Adrenal gland (tissue), 12 donors: ENCODE data around the gene ZNF516. TPM values are rescaled to one million over a fixed set of nuclear protein-coding genes. Genes with fewer than 3 reads are reported as not detected.

Experiments used
- DNase-seq, 7 donors: peaks; one replicate each; pipeline ENCODE4 v3.0.0-alpha.2; 2019 to 2020
- H3K27ac ChIP-seq, 5 donors: fragments of 200-600 bp; sonication (generic) in 4 of 5; 1 replicate in 3 of 5; 2 replicates in 2 of 5; pipeline versions ENCODE4 v1.5.1 to v1.8.0; 2016 to 2020; ENCODE audit warnings: mild to moderate bottlenecking in 1 of 5
- H3K27me3 ChIP-seq: fragments of 200-600 bp; 2 replicates; pipeline ENCODE4 v1.8.0; 2021
- H3K36me3 ChIP-seq, 2 donors: fragments of 200-600 bp; replicated peaks in 1 of 2; 1 replicate in 1 of 2; 2 replicates in 1 of 2; pipeline versions ENCODE4 v1.5.1 to v1.8.0; 2018 to 2022
- H3K4me1 ChIP-seq, 2 donors: fragments of 200-600 bp; replicated peaks in 1 of 2; 1 replicate in 1 of 2; 2 replicates in 1 of 2; pipeline versions ENCODE4 v1.5.1 to v1.8.0; 2018 to 2021
- H3K4me3 ChIP-seq, 4 donors: fragments of 200-600 bp; sonication (generic) in 3 of 4; one replicate each; pipeline ENCODE4 v1.5.1; 2016 to 2018
- H3K9me3 ChIP-seq, 3 donors: fragments of 200-600 bp; sonication (generic) in 1 of 3; replicated peaks in 1 of 3; 1 replicate in 2 of 3; 2 replicates in 1 of 3; pipeline versions ENCODE4 v1.5.1 to v1.8.0; 2016 to 2021
- POLR2A ChIP-seq, 2 donors: fragments of 450-650 bp; IDR thresholded peaks; one replicate each; pipeline ENCODE4 v1.6.1; 2017; ENCODE audit warnings: antibody characterized with exemption in 2 of 2, mild to moderate bottlenecking in 2 of 2, moderate library complexity in 1 of 2
- WGBS, 4 donors: extraction: QIAGEN DNeasy Blood & Tissue Kit in 2 of 4; methylation state at CpG; one replicate each; pipeline versions ENCODE4 v1.1.5 to v1.1.7; 2013 to 2017; 5-methylcytosine and 5-hydroxymethylcytosine counted together
- intact Hi-C, 2 donors: fragments of 100-400 bp; cut with DNase I; formaldehyde crosslinking; loops; one replicate each; pipeline versions ENCODE4 v1.14.1 to v1.15.0; 2022 to 2023
- polyA plus RNA-seq, 3 donors: library from polyadenylated mRNA; stranded (reverse); fragments of 200-250 nt in 2 of 3; fragments of 350-450 nt in 1 of 3; fragmentation: Illumina TruSeq in 1 of 3; extraction: RNeasy Lipid Tissue Mini Kit (QIAGEN cat#74804) in 1 of 3; gene quantifications; one replicate each; pipeline ENCODE4 v1.2.3, GENCODE V29; 2013 to 2014
- total RNA-seq, 9 donors: library from RNA; depleted of rRNA in 4 of 9; stranded (reverse); fragments of >200 nt in 4 of 9; fragments of 120-200 nt in 1 of 9; fragmentation: NEBNext Ultra II Directional in 1 of 9; extraction: Animal tissue kit (Norgen Biotek cat#: 25700) in 1 of 9; gene quantifications; one replicate each; pipeline versions ENCODE4 v1.1.0 to v1.2.4, GENCODE V29; 2013 to 2023
- TF ChIP-seq, protein P1 (sequence below), 6 experiments: fragments of 450-650 bp in 4 of 6; fragments of 200-600 bp in 2 of 6; sonication (generic) in 1 of 6; IDR thresholded peaks; 1 replicate in 5 of 6; 2 replicates in 1 of 6; pipeline versions ENCODE4 v1.5.1 to v1.8.0; 2016 to 2021; ENCODE audit warnings: antibody characterized with exemption in 6 of 6, mild to moderate bottlenecking in 2 of 6, moderate library complexity in 1 of 6
- donor health status: healthy with polysubstance abuse.
- donor health status: Bipolar disorder and iron deficiency.
- donor health status: DM: yes; HTN: yes; CAD: no.
- donor health status: DM: no; HTN: no; CAD: no.
- donor health status: DM: no; HTN: no; CAD: no.
- donor health status: DM: yes; HTN: yes; CAD: no.

ZNF516 gene
- total and polyA plus RNA-seq, 12 donors, result 8.6 to 60.1 (median 31.0) TPM

DNA sequence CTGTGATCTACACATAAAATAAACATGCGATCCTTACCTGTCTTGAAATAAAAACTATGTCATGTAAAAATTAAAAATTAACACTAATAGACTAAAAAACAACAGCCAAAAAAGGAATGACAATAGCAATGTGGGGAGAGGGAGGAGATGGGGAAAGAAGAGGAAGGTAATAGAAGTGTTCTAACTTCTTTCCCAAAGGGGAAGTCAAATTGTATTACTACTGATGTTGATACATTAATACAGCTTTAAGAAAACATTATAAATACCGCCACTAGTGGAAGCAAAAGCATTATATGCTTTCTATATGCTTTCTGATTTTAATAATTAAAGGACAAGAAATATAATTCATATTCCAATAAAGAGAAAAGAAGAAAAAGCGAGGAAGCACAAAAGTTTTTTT lies 22.2 kb downstream of the ZNF516 start:
- H3K4me1 ChIP-seq, result peaks cover 27 to 57% of the 10 kb centered on the region in 2 donors
- no peaks in the 10 kb centered on the region for H3K27me3 ChIP-seq
- DNase-seq, result no peak
- intact Hi-C loops, result no loop called here
- no peak overlapping the region for H3K4me3 ChIP-seq
- no peaks in the 10 kb centered on the region for H3K9me3 ChIP-seq
- H3K36me3 ChIP-seq, result no peaks in the 10 kb centered on the region
- 88 to 94% (median 91%) methylated on average over 3 of the region's 3 CpGs for WGBS, 4 donors
- no peak overlapping the region for H3K27ac ChIP-seq
- no peak for TF ChIP-seq POLR2A (IDR thresholded peaks at IDR 0.05)
- TF ChIP-seq, protein P1, sequence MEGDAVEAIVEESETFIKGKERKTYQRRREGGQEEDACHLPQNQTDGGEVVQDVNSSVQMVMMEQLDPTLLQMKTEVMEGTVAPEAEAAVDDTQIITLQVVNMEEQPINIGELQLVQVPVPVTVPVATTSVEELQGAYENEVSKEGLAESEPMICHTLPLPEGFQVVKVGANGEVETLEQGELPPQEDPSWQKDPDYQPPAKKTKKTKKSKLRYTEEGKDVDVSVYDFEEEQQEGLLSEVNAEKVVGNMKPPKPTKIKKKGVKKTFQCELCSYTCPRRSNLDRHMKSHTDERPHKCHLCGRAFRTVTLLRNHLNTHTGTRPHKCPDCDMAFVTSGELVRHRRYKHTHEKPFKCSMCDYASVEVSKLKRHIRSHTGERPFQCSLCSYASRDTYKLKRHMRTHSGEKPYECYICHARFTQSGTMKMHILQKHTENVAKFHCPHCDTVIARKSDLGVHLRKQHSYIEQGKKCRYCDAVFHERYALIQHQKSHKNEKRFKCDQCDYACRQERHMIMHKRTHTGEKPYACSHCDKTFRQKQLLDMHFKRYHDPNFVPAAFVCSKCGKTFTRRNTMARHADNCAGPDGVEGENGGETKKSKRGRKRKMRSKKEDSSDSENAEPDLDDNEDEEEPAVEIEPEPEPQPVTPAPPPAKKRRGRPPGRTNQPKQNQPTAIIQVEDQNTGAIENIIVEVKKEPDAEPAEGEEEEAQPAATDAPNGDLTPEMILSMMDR (IDR thresholded peaks at IDR 0.05), result no peak

DNA sequence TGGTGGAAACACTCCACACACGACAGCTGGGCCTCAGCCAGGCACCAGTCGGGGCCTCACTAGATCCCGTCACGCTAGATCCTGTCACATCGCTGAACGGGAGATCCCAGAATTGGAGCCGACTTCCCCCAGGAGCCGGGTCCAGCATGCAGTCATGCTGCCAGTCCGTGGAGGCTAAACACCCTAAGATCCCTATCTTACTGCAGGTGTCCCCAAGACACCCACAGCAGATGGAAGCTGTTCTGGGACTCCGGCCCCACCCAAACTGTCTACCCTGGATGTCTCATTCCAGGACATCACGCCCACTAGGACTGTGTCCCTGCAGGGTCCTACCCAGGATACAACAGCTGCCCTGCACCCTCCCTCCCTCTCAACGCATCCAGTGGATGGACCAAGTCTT lies 23.4 kb downstream of the ZNF516 start:
- H3K9me3 ChIP-seq, result no peaks in the 10 kb centered on the region
- no peak for TF ChIP-seq POLR2A (IDR thresholded peaks at IDR 0.05)
- TF ChIP-seq, protein P1 (IDR thresholded peaks at IDR 0.05), result no peak
- H3K4me3 ChIP-seq, result no peak overlapping the region
- no peaks in the 10 kb centered on the region for H3K27me3 ChIP-seq
- H3K4me1 ChIP-seq, result peaks cover 24 to 54% of the 10 kb centered on the region in 2 donors
- intact Hi-C loops, result no loop called here
- no peaks in the 10 kb centered on the region for H3K36me3 ChIP-seq
- peak in 2 of 7 donors; percentile 12 to 40 for DNase-seq
- no peak overlapping the region for H3K27ac ChIP-seq
- 80 to 98% (median 92%) methylated on average over 2 to 12 of the region's 12 CpGs for WGBS, 4 donors

DNA sequence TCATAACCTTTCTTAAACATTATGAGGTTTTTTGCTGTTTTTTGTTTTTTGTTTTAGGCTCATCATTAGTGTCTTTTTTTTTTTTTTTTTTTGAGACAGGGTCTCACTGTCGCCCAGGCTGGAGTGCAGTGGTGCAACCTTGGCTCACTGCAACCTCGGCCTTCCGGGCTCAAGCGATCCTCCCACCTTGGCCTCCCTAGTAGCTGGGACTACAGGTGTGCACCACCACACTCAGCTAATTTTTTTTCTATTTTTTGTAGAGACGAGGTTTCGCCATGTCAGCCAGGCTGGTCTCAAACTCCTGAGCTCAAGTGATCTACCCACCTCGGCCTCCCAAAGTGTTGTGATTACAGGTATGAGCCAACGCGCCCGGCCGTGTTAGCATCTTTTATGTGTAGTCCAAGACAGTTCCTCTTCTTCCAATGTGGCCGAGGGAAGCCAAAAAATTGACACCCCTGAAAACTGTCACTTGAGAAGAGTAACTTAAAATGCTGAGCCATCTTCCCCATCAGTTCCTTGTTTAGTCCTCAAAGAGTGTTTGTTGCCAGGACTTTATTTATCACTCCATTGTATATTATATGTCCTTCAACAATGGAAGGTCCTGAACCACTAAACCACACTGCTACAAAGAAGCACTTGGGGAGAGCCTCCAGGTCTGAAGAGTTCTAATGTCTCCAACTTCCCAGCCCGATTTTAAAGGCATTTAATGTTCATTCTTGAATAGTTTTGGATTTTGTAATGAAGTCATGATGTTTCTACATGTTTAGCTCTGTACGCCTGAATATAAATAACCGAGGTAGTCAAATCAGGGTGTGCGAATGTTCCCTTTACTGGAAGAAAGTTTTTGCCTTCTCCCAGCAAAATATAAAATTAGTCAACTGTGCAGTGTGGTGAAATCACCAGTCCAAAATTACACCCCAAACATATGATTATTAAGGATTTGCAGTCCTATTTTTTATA lies 26.4 kb downstream of the ZNF516 start:
- peak in 2 of 7 donors; percentile 16 to 50 for DNase-seq
- Histone ChIP-seq H3K27me3 (no peaks in the 10 kb centered on the region), H3K27ac (peak overlapping the region in 1 of 5 donors; percentile 28), H3K4me1 (peaks cover 7 to 26% of the 10 kb centered on the region in 2 donors), H3K4me3 (no peak overlapping the region), H3K36me3 (no peaks in the 10 kb centered on the region), H3K9me3 (no peaks in the 10 kb centered on the region)
- 82 to 88% (median 86%) methylated on average over 15 to 16 of the region's 16 CpGs for WGBS, 4 donors
- no peak for TF ChIP-seq POLR2A (IDR thresholded peaks at IDR 0.05)
- intact Hi-C loops, result no loop called here

DNA sequence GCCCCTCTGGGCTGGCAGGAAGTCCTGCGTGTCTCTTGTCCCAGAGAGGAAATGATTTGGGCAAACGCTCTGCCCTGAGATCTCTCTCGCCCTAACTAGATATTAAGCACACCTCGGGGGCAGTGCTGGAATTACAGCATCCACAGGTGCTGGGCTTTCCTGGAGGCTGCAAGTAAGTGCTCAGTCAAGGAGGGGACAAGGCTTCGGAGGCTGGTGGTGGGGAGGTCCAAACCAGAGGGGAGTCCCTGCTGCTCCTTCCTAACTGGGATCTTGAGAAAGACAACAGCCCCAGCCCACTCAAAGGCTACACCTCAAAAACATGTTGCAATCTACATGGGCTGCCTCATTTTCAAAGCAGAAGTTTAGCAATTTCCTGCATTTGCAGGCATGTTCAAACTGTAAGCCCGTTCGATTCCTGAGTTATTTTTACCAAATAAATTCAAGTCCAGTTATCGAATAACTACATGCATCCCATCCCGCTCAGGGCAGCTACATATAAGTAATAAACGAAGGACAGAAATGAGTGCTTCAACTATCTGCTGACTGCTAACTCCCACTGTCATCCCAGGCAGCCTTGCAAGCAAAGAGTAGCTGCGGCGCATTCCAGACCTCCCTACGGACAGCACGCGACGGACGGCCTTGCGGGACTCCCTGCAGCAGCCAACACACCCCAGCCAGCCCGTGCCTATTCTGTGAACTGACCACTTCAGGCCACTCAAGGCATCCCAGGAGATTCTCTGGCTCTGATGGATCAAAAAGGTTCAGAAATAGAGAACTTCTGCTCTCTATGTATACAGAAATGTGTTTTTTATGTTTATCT lies 27.5 kb downstream of the ZNF516 start:
- intact Hi-C loops, result no loop called here
- peak in 4 of 7 donors; percentile 51 to 78 (median 62) for DNase-seq
- 26 to 70% (median 43%) methylated on average over 10 to 19 of the region's 19 CpGs for WGBS, 4 donors
- Histone ChIP-seq H3K27ac (peak overlapping the region in 2 of 5 donors; percentile 15 to 28), H3K4me1 (peaks cover 7 to 24% of the 10 kb centered on the region in 2 donors), H3K36me3 (no peaks in the 10 kb centered on the region), H3K4me3 (no peak overlapping the region), H3K27me3 (no peaks in the 10 kb centered on the region), H3K9me3 (no peaks in the 10 kb centered on the region)
- TF ChIP-seq POLR2A (IDR thresholded peaks at IDR 0.05), result no peak
- TF ChIP-seq, protein P1 (IDR thresholded peaks at IDR 0.05), result no peak
